ENCODE data around the gene GUCA2A. TPM values are rescaled to one million over a fixed set of nuclear protein-coding genes. Genes with fewer than 3 reads are reported as not detected.

Gene GUCA2A
- total RNA-seq, 1 donor: not detected

- no peak for TF ChIP-seq CTCF (IDR thresholded peaks at IDR 0.05; ENCODE audit: insufficient read depth, low read depth, low read length)
- no peak overlapping the region for H3K4me3 ChIP-seq (ENCODE audit: low read depth, low read length)
- peak; percentile 79 for DNase-seq (ENCODE audit: low read depth)
Measured at GRCh38 chr1:42177541-42177981, 13.0 kb upstream of the GUCA2A start.

- peak; percentile 80 for TF ChIP-seq CTCF (IDR thresholded peaks at IDR 0.05; ENCODE audit: insufficient read depth, low read depth, low read length)
- H3K4me3 ChIP-seq (ENCODE audit: low read depth, low read length): no peak overlapping the region
- DNase-seq (ENCODE audit: low read depth): peak; percentile 62
Measured at GRCh38 chr1:42176902-42177519, 12.5 kb upstream of the GUCA2A start.

- DNase-seq (ENCODE audit: low read depth): no peak
- TF ChIP-seq CTCF (IDR thresholded peaks at IDR 0.05; ENCODE audit: insufficient read depth, low read depth, low read length): no peak
Measured at GRCh38 chr1:42175314-42176054, 10.9 kb upstream of the GUCA2A start.

GRCh38 chr1:42173961-42174735, 9.6 kb upstream of the GUCA2A start:
- H3K4me3 ChIP-seq (ENCODE audit: low read depth, low read length): no peak overlapping the region
- DNase-seq (ENCODE audit: low read depth): peak; percentile 22
- TF ChIP-seq CTCF (IDR thresholded peaks at IDR 0.05; ENCODE audit: insufficient read depth, low read depth, low read length): no peak

More at GRCh38 chr1:42175314-42176054, 10.9 kb upstream of the GUCA2A start:
- H3K4me3 ChIP-seq (ENCODE audit: low read depth, low read length): no peak overlapping the region

- TF ChIP-seq CTCF (IDR thresholded peaks at IDR 0.05; ENCODE audit: insufficient read depth, low read depth, low read length): peak; percentile 97
- DNase-seq (ENCODE audit: low read depth): peak; percentile 35
- H3K4me3 ChIP-seq (ENCODE audit: low read depth, low read length): no peak overlapping the region
Measured at GRCh38 chr1:42173155-42173933, 8.8 kb upstream of the GUCA2A start.

All from fibroblast of villous mesenchyme (primary cell).